Mucosa of rectum (tissue), 2 donors: ENCODE measurements around the gene KRTAP5-2.
"Not testable (repeated sequence)": the region's sequence is repeated elsewhere in the genome, so short reads cannot be mapped to it uniquely, and the experiment has no call there.

Experiments
- H3K27ac ChIP-seq, 2 donors: one replicate each; pipeline ENCODE4 v1.7.0; 2013; ENCODE audit warnings: inconsistent platforms in 2 of 2, low read depth in 2 of 2, low read length in 2 of 2
- H3K27me3 ChIP-seq, 2 donors: one replicate each; pipeline ENCODE4 v1.7.0; 2013; ENCODE audit warnings: low read length in 2 of 2; ENCODE audit not compliant: control insufficient read depth in 2 of 2, insufficient read depth in 2 of 2
- H3K36me3 ChIP-seq, 2 donors: one replicate each; pipeline ENCODE4 v1.7.0; 2013; ENCODE audit warnings: low read length in 2 of 2; ENCODE audit not compliant: control insufficient read depth in 2 of 2, insufficient read depth in 2 of 2
- H3K4me1 ChIP-seq, 2 donors: one replicate each; pipeline ENCODE4 v1.7.0; 2013; ENCODE audit warnings: low read length in 2 of 2, mild to moderate bottlenecking in 1 of 2; ENCODE audit not compliant: control insufficient read depth in 2 of 2, insufficient read depth in 2 of 2
- H3K4me3 ChIP-seq, 2 donors: one replicate each; pipeline ENCODE4 v1.7.0; 2013; ENCODE audit warnings: low read length in 2 of 2
- H3K9ac ChIP-seq, 2 donors: one replicate each; pipeline ENCODE4 v1.7.0; 2013; ENCODE audit warnings: low read length in 2 of 2, low read depth in 1 of 2, mild to moderate bottlenecking in 1 of 2
- H3K9me3 ChIP-seq, 2 donors: one replicate each; pipeline ENCODE4 v1.7.0; 2013; ENCODE audit warnings: low read length in 2 of 2; ENCODE audit not compliant: control insufficient read depth in 2 of 2
- donor health status: healthy.
- donor health status: Normal muscosa, but diverticular disease.

KRTAP5-2 gene

GRCh38 chr11:1605923-1606322, 7.8 kb upstream of the KRTAP5-2 start:
- H3K27me3 ChIP-seq, H3K4me3 ChIP-seq: not testable (repeated sequence)

GRCh38 chr11:1604711-1605110, 6.6 kb upstream of the KRTAP5-2 start:
- Histone ChIP-seq H3K36me3 (no peaks in the 10 kb centered on the region), H3K27me3 (peaks cover 0 to 5% of the 10 kb centered on the region in 2 donors), H3K27ac (no peak overlapping the region), H3K9ac (no peak overlapping the region), H3K4me1 (peaks cover 0 to 4% of the 10 kb centered on the region in 2 donors), H3K4me3 (no peak overlapping the region), H3K9me3 (no peaks in the 10 kb centered on the region)

More at GRCh38 chr11:1605923-1606322, 7.8 kb upstream of the KRTAP5-2 start:
- H3K9ac ChIP-seq, H3K36me3 ChIP-seq, H3K9me3 ChIP-seq, H3K4me1 ChIP-seq, H3K27ac ChIP-seq: not testable (repeated sequence)

GRCh38 chr11:1604181-1604580, 6.1 kb upstream of the KRTAP5-2 start:
- Histone ChIP-seq H3K4me1 (peaks cover 0 to 4% of the 10 kb centered on the region in 2 donors), H3K36me3 (no peaks in the 10 kb centered on the region), H3K27ac (no peak overlapping the region), H3K27me3 (peaks cover 0 to 5% of the 10 kb centered on the region in 2 donors), H3K9me3 (no peaks in the 10 kb centered on the region), H3K9ac (no peak overlapping the region), H3K4me3 (no peak overlapping the region)

GRCh38 chr11:1603629-1604028, 5.5 kb upstream of the KRTAP5-2 start:
- Histone ChIP-seq H3K36me3 (no peaks in the 10 kb centered on the region), H3K9me3 (no peaks in the 10 kb centered on the region), H3K27ac (no peak overlapping the region), H3K9ac (no peak overlapping the region), H3K27me3 (peaks cover 0 to 5% of the 10 kb centered on the region in 2 donors), H3K4me3 (no peak overlapping the region), H3K4me1 (peaks cover 0 to 4% of the 10 kb centered on the region in 2 donors)

GRCh38 chr11:1601663-1602062, 3.6 kb upstream of the KRTAP5-2 start:
- not testable (repeated sequence) for H3K9me3 ChIP-seq, H3K27ac ChIP-seq, H3K36me3 ChIP-seq, H3K4me3 ChIP-seq, H3K9ac ChIP-seq, H3K27me3 ChIP-seq
- peaks cover 5 to 11% of the 10 kb centered on the region in 2 donors for H3K4me1 ChIP-seq

- Histone ChIP-seq H3K9me3 (no peaks in the 10 kb centered on the region), H3K27me3 (peaks cover 0 to 5% of the 10 kb centered on the region in 2 donors), H3K36me3 (no peaks in the 10 kb centered on the region), H3K4me3 (no peak overlapping the region), H3K4me1 (peaks cover 8 to 18% of the 10 kb centered on the region in 2 donors), H3K27ac (no peak overlapping the region), H3K9ac (no peak overlapping the region)
Measured at GRCh38 chr11:1600626-1601025, 2.5 kb upstream of the KRTAP5-2 start.

- no peak overlapping the region for H3K9ac ChIP-seq
- no peak overlapping the region for H3K27ac ChIP-seq
- peaks cover 0 to 5% of the 10 kb centered on the region in 2 donors for H3K27me3 ChIP-seq
- peaks cover 10 to 19% of the 10 kb centered on the region in 2 donors for H3K4me1 ChIP-seq
- no peaks in the 10 kb centered on the region for H3K9me3 ChIP-seq
- no peaks in the 10 kb centered on the region for H3K36me3 ChIP-seq
- no peak overlapping the region for H3K4me3 ChIP-seq
Measured at GRCh38 chr11:1598816-1599215, 722 bp upstream of the KRTAP5-2 start.

- not testable (repeated sequence) for H3K27ac ChIP-seq
Measured at GRCh38 chr11:1598406-1598805, 312 bp upstream of the KRTAP5-2 start.

GRCh38 chr11:1597331-1597993, 632 bp downstream of the KRTAP5-2 start:
- Histone ChIP-seq H3K4me3 (no peak overlapping the region), H3K27me3 (no peaks in the 10 kb centered on the region), H3K9me3 (no peaks in the 10 kb centered on the region), H3K9ac (no peak overlapping the region), H3K27ac (no peak overlapping the region), H3K36me3 (no peaks in the 10 kb centered on the region), H3K4me1 (peaks cover 10 to 19% of the 10 kb centered on the region in 2 donors)

More at GRCh38 chr11:1598406-1598805, 312 bp upstream of the KRTAP5-2 start:
- not testable (repeated sequence) for H3K36me3 ChIP-seq, H3K27me3 ChIP-seq, H3K4me3 ChIP-seq, H3K9me3 ChIP-seq, H3K9ac ChIP-seq
- H3K4me1 ChIP-seq = peaks cover 10 to 19% of the 10 kb centered on the region in 2 donors

- peak overlapping the region in 1 of 2 donors; percentile 53 for H3K9ac ChIP-seq
Measured at GRCh38 chr11:1596576-1597121, 1.4 kb downstream of the KRTAP5-2 start.

More at GRCh38 chr11:1596576-1597121, 1.4 kb downstream of the KRTAP5-2 start:
- peaks cover 10 to 16% of the 10 kb centered on the region in 2 donors for H3K4me1 ChIP-seq
- not testable (repeated sequence) for H3K9me3 ChIP-seq, H3K27me3 ChIP-seq, H3K36me3 ChIP-seq, H3K4me3 ChIP-seq
- peak overlapping the region; percentile 7 to 37 for H3K27ac ChIP-seq
